ENCODE results near the gene PRDM15. TPM values are rescaled to one million over a fixed set of nuclear protein-coding genes. Genes with fewer than 3 reads are reported as not detected.

PRDM15 gene
- total and polyA plus RNA-seq, 7 experiments from 2014 or later: 1.3 to 20.1 (median 15.1) TPM

GRCh38 chr21:41759214-41759840, 119.8 kb downstream of the PRDM15 start:
- Histone ChIP-seq H3K27me3 (ENCODE audit: control insufficient read depth in 2 of 2, insufficient read depth in 2 of 2, low read length in 2 of 2) (peaks cover 0 to 27% of the 10 kb centered on the region in 2 donors), H3K36me3 (ENCODE audit: control insufficient read depth in 2 of 3, insufficient read depth in 3 of 3, low read length in 3 of 3) (no peaks in the 10 kb centered on the region), H3K27ac (ENCODE audit: low read depth, low read length) (no peak overlapping the region), H3K4me1 (ENCODE audit: control insufficient read depth in 2 of 2, insufficient read depth in 2 of 2, low read length in 2 of 2) (peaks cover 0 to 6% of the 10 kb centered on the region in 2 donors), H3K4me3 (ENCODE audit: low read length) (no peak overlapping the region), H3K9me3 (ENCODE audit: control insufficient read depth in 2 of 3, low read length in 3 of 3) (no peaks in the 10 kb centered on the region)
- no peak for ATAC-seq
- POLR2A ChIA-PET: no interaction called here
- peaks cover 3 to 32% (median 15%) of the 10 kb centered on the region in 7 donors for H3K4me1 Mint-ChIP-seq
- H3K27me3 Mint-ChIP-seq: peaks cover 36 to 48% (median 43%) of the 10 kb centered on the region in 5 donors
- CTCF ChIA-PET: no interaction called here
- intact Hi-C loops (cut with micrococcal nuclease): no loop called here
- DNase-seq: no peak
- no peak overlapping the region for H3K27ac Mint-ChIP-seq
- H3K36me3 Mint-ChIP-seq: peaks cover 0 to 5% (median 0%) of the 10 kb centered on the region in 5 donors
- H3K9me3 Mint-ChIP-seq: peaks cover 0 to 2% (median 0%) of the 10 kb centered on the region in 11 donors
- no peak overlapping the region for H3K4me3 Mint-ChIP-seq

- peaks cover 0 to 5% (median 0%) of the 10 kb centered on the region in 5 donors for H3K36me3 Mint-ChIP-seq
- ATAC-seq (no peak), DNase-seq (no peak)
- H3K27me3 Mint-ChIP-seq: peaks cover 34 to 43% (median 40%) of the 10 kb centered on the region in 5 donors
- no peak overlapping the region for H3K4me3 Mint-ChIP-seq
- peaks cover 0 to 2% (median 0%) of the 10 kb centered on the region in 11 donors for H3K9me3 Mint-ChIP-seq
- H3K4me3 ChIP-seq (ENCODE audit: low read length): no peak overlapping the region
- peaks cover 3 to 32% (median 15%) of the 10 kb centered on the region in 7 donors for H3K4me1 Mint-ChIP-seq
- ChIA-PET CTCF (no interaction called here), POLR2A (no interaction called here)
- no peaks in the 10 kb centered on the region for H3K9me3 ChIP-seq (ENCODE audit: control insufficient read depth in 2 of 3, low read length in 3 of 3)
- peaks cover 0 to 20% of the 10 kb centered on the region in 2 donors for H3K27me3 ChIP-seq (ENCODE audit: control insufficient read depth in 2 of 2, insufficient read depth in 2 of 2, low read length in 2 of 2)
- H3K27ac ChIP-seq (ENCODE audit: low read depth, low read length): no peak overlapping the region
- H3K27ac Mint-ChIP-seq: no peak overlapping the region
- H3K36me3 ChIP-seq (ENCODE audit: control insufficient read depth in 2 of 3, insufficient read depth in 3 of 3, low read length in 3 of 3): no peaks in the 10 kb centered on the region
- intact Hi-C loops (cut with micrococcal nuclease): no loop called here
- H3K4me1 ChIP-seq (ENCODE audit: control insufficient read depth in 2 of 2, insufficient read depth in 2 of 2, low read length in 2 of 2): peaks cover 0 to 6% of the 10 kb centered on the region in 2 donors
These were observed 120.6 kb downstream of the PRDM15 start for GRCh38 chr21:41758550-41758949.

GRCh38 chr21:41755934-41756773, 123.0 kb downstream of the PRDM15 start:
- H3K4me3 ChIP-seq (ENCODE audit: low read length): no peak overlapping the region
- CTCF ChIA-PET: no interaction called here
- Mint-ChIP-seq H3K4me3 (no peak overlapping the region), H3K36me3 (peaks cover 0 to 5% (median 0%) of the 10 kb centered on the region in 5 donors), H3K27me3 (peaks cover 12 to 19% (median 18%) of the 10 kb centered on the region in 5 donors), H3K27ac (no peak overlapping the region), H3K4me1 (peaks cover 0 to 12% (median 3%) of the 10 kb centered on the region in 7 donors), H3K9me3 (no peaks in the 10 kb centered on the region)
- H3K27me3 ChIP-seq (ENCODE audit: control insufficient read depth in 2 of 2, insufficient read depth in 2 of 2, low read length in 2 of 2): peaks cover 0 to 3% of the 10 kb centered on the region in 2 donors
- DNase-seq (no peak), ATAC-seq (no peak)
- no peaks in the 10 kb centered on the region for H3K9me3 ChIP-seq (ENCODE audit: control insufficient read depth in 2 of 3, low read length in 3 of 3)
- H3K36me3 ChIP-seq (ENCODE audit: control insufficient read depth in 2 of 3, insufficient read depth in 3 of 3, low read length in 3 of 3): no peaks in the 10 kb centered on the region
- POLR2A ChIA-PET: no interaction called here
- intact Hi-C loops (cut with micrococcal nuclease): no loop called here
- no peaks in the 10 kb centered on the region for H3K4me1 ChIP-seq (ENCODE audit: control insufficient read depth in 2 of 2, insufficient read depth in 2 of 2, low read length in 2 of 2)
- H3K27ac ChIP-seq (ENCODE audit: low read depth, low read length): no peak overlapping the region

GRCh38 chr21:41755258-41755933, 123.7 kb downstream of the PRDM15 start:
- Histone ChIP-seq H3K36me3 (ENCODE audit: control insufficient read depth in 2 of 3, insufficient read depth in 3 of 3, low read length in 3 of 3) (no peaks in the 10 kb centered on the region), H3K4me3 (ENCODE audit: low read length) (no peak overlapping the region), H3K27ac (ENCODE audit: low read depth, low read length) (no peak overlapping the region), H3K4me1 (ENCODE audit: control insufficient read depth in 2 of 2, insufficient read depth in 2 of 2, low read length in 2 of 2) (no peaks in the 10 kb centered on the region), H3K27me3 (ENCODE audit: control insufficient read depth in 2 of 2, insufficient read depth in 2 of 2, low read length in 2 of 2) (no peaks in the 10 kb centered on the region), H3K9me3 (ENCODE audit: control insufficient read depth in 2 of 3, low read length in 3 of 3) (no peaks in the 10 kb centered on the region)
- intact Hi-C loops (cut with micrococcal nuclease): no loop called here
- no peak for DNase-seq
- peaks cover 0 to 4% (median 0%) of the 10 kb centered on the region in 5 donors for H3K36me3 Mint-ChIP-seq
- H3K4me1 Mint-ChIP-seq: peaks cover 0 to 4% (median 0%) of the 10 kb centered on the region in 7 donors
- ATAC-seq: no peak
- no peaks in the 10 kb centered on the region for H3K9me3 Mint-ChIP-seq
- CTCF ChIA-PET: no interaction called here
- POLR2A ChIA-PET: no interaction called here
- no peak overlapping the region for H3K27ac Mint-ChIP-seq
- H3K4me3 Mint-ChIP-seq: no peak overlapping the region
- peaks cover 5 to 12% (median 10%) of the 10 kb centered on the region in 5 donors for H3K27me3 Mint-ChIP-seq

- ChIA-PET POLR2A (no interaction called here), CTCF (interaction anchor here (0.6 kb wide), 1 partner anchor 24 kb away, joined by 3 read pairs; no protein-coding TSS in a partner anchor)
- no peak overlapping the region for H3K4me3 Mint-ChIP-seq
- DNase-seq (no peak), ATAC-seq (no peak)
- Histone ChIP-seq H3K4me1 (ENCODE audit: control insufficient read depth in 2 of 2, insufficient read depth in 2 of 2, low read length in 2 of 2) (no peaks in the 10 kb centered on the region), H3K27me3 (ENCODE audit: control insufficient read depth in 2 of 2, insufficient read depth in 2 of 2, low read length in 2 of 2) (no peaks in the 10 kb centered on the region), H3K4me3 (ENCODE audit: low read length) (no peak overlapping the region), H3K9me3 (ENCODE audit: control insufficient read depth in 2 of 3, low read length in 3 of 3) (no peaks in the 10 kb centered on the region), H3K36me3 (ENCODE audit: control insufficient read depth in 2 of 3, insufficient read depth in 3 of 3, low read length in 3 of 3) (no peaks in the 10 kb centered on the region), H3K27ac (ENCODE audit: low read depth, low read length) (no peak overlapping the region)
- no peak overlapping the region for H3K27ac Mint-ChIP-seq
- H3K36me3 Mint-ChIP-seq: no peaks in the 10 kb centered on the region
- intact Hi-C loops (cut with micrococcal nuclease): no loop called here
- H3K4me1 Mint-ChIP-seq: no peaks in the 10 kb centered on the region
- H3K27me3 Mint-ChIP-seq: peaks cover 0 to 3% (median 2%) of the 10 kb centered on the region in 5 donors
- no peaks in the 10 kb centered on the region for H3K9me3 Mint-ChIP-seq
These were observed 124.7 kb downstream of the PRDM15 start for GRCh38 chr21:41754479-41754891.

GRCh38 chr21:41753006-41753898, 125.9 kb downstream of the PRDM15 start:
- CTCF ChIA-PET: no interaction called here
- no peaks in the 10 kb centered on the region for H3K4me1 Mint-ChIP-seq
- ATAC-seq (no peak), DNase-seq (no peak)
- H3K9me3 Mint-ChIP-seq: no peaks in the 10 kb centered on the region
- no peaks in the 10 kb centered on the region for H3K27me3 Mint-ChIP-seq
- H3K27me3 ChIP-seq (ENCODE audit: control insufficient read depth in 2 of 2, insufficient read depth in 2 of 2, low read length in 2 of 2): no peaks in the 10 kb centered on the region
- H3K4me1 ChIP-seq (ENCODE audit: control insufficient read depth in 2 of 2, insufficient read depth in 2 of 2, low read length in 2 of 2): no peaks in the 10 kb centered on the region
- no peak overlapping the region for H3K27ac Mint-ChIP-seq
- no peak overlapping the region for H3K4me3 ChIP-seq (ENCODE audit: low read length)
- no peaks in the 10 kb centered on the region for H3K36me3 Mint-ChIP-seq
- H3K9me3 ChIP-seq (ENCODE audit: control insufficient read depth in 2 of 3, low read length in 3 of 3): no peaks in the 10 kb centered on the region
- POLR2A ChIA-PET: no interaction called here
- no peak overlapping the region for H3K27ac ChIP-seq (ENCODE audit: low read depth, low read length)
- intact Hi-C loops (cut with micrococcal nuclease): no loop called here
- no peaks in the 10 kb centered on the region for H3K36me3 ChIP-seq (ENCODE audit: control insufficient read depth in 2 of 3, insufficient read depth in 3 of 3, low read length in 3 of 3)
- no peak overlapping the region for H3K4me3 Mint-ChIP-seq
